Breast epithelium (tissue), 3 donors: ENCODE data around the gene HTT.

Experiments
- CTCF ChIP-seq, 3 donors: fragments of 450-650 bp; IDR thresholded peaks; one replicate each; pipeline ENCODE4 v1.5.1; 2016 to 2017; ENCODE audit warnings: antibody characterized with exemption in 3 of 3, mild to moderate bottlenecking in 3 of 3, moderate library complexity in 3 of 3
- POLR2A ChIP-seq: fragments of 450-650 bp; IDR thresholded peaks from one replicate; pipeline ENCODE4 v1.6.1; 2016; ENCODE audit warnings: antibody characterized with exemption, mild to moderate bottlenecking, moderate library complexity
- POLR2AphosphoS5 ChIP-seq, 3 donors: sonication (generic); formaldehyde crosslinking; IDR thresholded peaks; one replicate each; pipeline ENCODE4 v1.6.1; 2017; ENCODE audit warnings: antibody characterized with exemption in 3 of 3

- TF ChIP-seq POLR2A: no peak
- no peak for TF ChIP-seq POLR2AphosphoS5 (IDR thresholded peaks at IDR 0.05)
- TF ChIP-seq CTCF (IDR thresholded peaks at IDR 0.05): no peak
Measured at GRCh38 chr4:3255611-3256186, 181.2 kb downstream of the HTT start.
